Adrenal gland (tissue), 12 donors: ENCODE results near the gene CCDC57. TPM values are rescaled to one million over a fixed set of nuclear protein-coding genes. Genes with fewer than 3 reads are reported as not detected.

ENCODE experiments used
- DNase-seq, 7 donors: peaks; one replicate each; pipeline ENCODE4 v3.0.0-alpha.2; 2019 to 2020
- H3K27ac ChIP-seq, 5 donors: fragments of 200-600 bp; sonication (generic) in 4 of 5; 1 replicate in 3 of 5; 2 replicates in 2 of 5; pipeline versions ENCODE4 v1.5.1 to v1.8.0; 2016 to 2020; ENCODE audit warnings: mild to moderate bottlenecking in 1 of 5
- H3K27me3 ChIP-seq: fragments of 200-600 bp; 2 replicates; pipeline ENCODE4 v1.8.0; 2021
- H3K36me3 ChIP-seq, 2 donors: fragments of 200-600 bp; replicated peaks in 1 of 2; 1 replicate in 1 of 2; 2 replicates in 1 of 2; pipeline versions ENCODE4 v1.5.1 to v1.8.0; 2018 to 2022
- H3K4me1 ChIP-seq, 2 donors: fragments of 200-600 bp; replicated peaks in 1 of 2; 1 replicate in 1 of 2; 2 replicates in 1 of 2; pipeline versions ENCODE4 v1.5.1 to v1.8.0; 2018 to 2021
- H3K4me3 ChIP-seq, 4 donors: fragments of 200-600 bp; sonication (generic) in 3 of 4; one replicate each; pipeline ENCODE4 v1.5.1; 2016 to 2018
- H3K9me3 ChIP-seq, 3 donors: fragments of 200-600 bp; sonication (generic) in 1 of 3; replicated peaks in 1 of 3; 1 replicate in 2 of 3; 2 replicates in 1 of 3; pipeline versions ENCODE4 v1.5.1 to v1.8.0; 2016 to 2021
- POLR2A ChIP-seq, 2 donors: fragments of 450-650 bp; IDR thresholded peaks; one replicate each; pipeline ENCODE4 v1.6.1; 2017; ENCODE audit warnings: antibody characterized with exemption in 2 of 2, mild to moderate bottlenecking in 2 of 2, moderate library complexity in 1 of 2
- WGBS, 4 donors: extraction: QIAGEN DNeasy Blood & Tissue Kit in 2 of 4; methylation state at CpG; one replicate each; pipeline versions ENCODE4 v1.1.5 to v1.1.7; 2013 to 2017; 5-methylcytosine and 5-hydroxymethylcytosine counted together
- intact Hi-C, 2 donors: fragments of 100-400 bp; cut with DNase I; formaldehyde crosslinking; loops; one replicate each; pipeline versions ENCODE4 v1.14.1 to v1.15.0; 2022 to 2023
- polyA plus RNA-seq, 3 donors: library from polyadenylated mRNA; stranded (reverse); fragments of 200-250 nt in 2 of 3; fragments of 350-450 nt in 1 of 3; fragmentation: Illumina TruSeq in 1 of 3; extraction: RNeasy Lipid Tissue Mini Kit (QIAGEN cat#74804) in 1 of 3; gene quantifications; one replicate each; pipeline ENCODE4 v1.2.3, GENCODE V29; 2013 to 2014
- total RNA-seq, 9 donors: library from RNA; depleted of rRNA in 4 of 9; stranded (reverse); fragments of >200 nt in 4 of 9; fragments of 120-200 nt in 1 of 9; fragmentation: NEBNext Ultra II Directional in 1 of 9; extraction: Animal tissue kit (Norgen Biotek cat#: 25700) in 1 of 9; gene quantifications; one replicate each; pipeline versions ENCODE4 v1.1.0 to v1.2.4, GENCODE V29; 2013 to 2023
- TF ChIP-seq, protein P1 (sequence below), 6 experiments: fragments of 450-650 bp in 4 of 6; fragments of 200-600 bp in 2 of 6; sonication (generic) in 1 of 6; IDR thresholded peaks; 1 replicate in 5 of 6; 2 replicates in 1 of 6; pipeline versions ENCODE4 v1.5.1 to v1.8.0; 2016 to 2021; ENCODE audit warnings: antibody characterized with exemption in 6 of 6, mild to moderate bottlenecking in 2 of 6, moderate library complexity in 1 of 6
- donor health status: healthy with polysubstance abuse.
- donor health status: Bipolar disorder and iron deficiency.
- donor health status: DM: yes; HTN: yes; CAD: no.
- donor health status: DM: no; HTN: no; CAD: no.
- donor health status: DM: no; HTN: no; CAD: no.
- donor health status: DM: yes; HTN: yes; CAD: no.

Gene CCDC57
- total and polyA plus RNA-seq, 12 donors: 7.1 to 275 (median 28.8) TPM

DNA sequence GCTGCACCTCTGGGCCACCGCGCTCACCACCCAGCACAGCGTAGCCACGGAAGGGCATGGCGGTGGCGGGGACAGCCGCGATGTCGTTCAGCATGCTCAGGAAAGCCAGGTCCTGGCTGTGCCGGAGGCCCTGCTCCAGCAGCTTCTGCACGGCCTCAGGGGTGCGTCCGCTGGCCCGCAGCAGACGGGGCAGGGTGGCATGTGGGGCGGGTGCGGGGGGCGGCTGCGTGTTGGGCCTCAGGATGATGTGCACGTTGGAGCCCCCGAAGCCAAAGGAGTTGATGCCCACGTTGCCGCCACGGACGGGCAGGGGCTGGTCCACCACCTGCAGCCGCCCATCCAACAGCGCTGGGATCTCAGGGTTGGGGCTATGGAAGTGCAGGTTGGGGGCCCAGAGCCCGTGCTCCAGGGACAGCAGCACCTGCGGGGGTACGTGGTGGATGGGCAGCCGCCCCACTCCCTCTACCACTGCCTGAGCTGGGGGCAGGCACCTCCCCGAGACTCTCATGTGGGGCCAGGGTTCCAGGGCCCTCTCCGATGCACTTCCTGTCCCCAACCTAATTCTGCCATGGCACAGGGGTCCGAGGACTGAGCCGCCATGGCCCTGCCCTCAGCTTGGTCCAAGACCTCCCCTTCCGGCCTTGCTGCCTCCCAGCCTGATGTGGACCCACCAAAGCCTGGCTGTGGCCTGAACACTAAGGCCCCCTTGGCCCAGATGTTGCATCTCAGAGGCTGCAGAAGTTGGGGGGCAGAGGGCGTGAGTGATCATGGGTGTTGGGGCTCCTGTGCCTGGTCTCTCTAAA is 121.2 kb downstream of the CCDC57 start:
- no peaks in the 10 kb centered on the region for H3K27me3 ChIP-seq
- no peak for TF ChIP-seq POLR2A (IDR thresholded peaks at IDR 0.05)
- TF ChIP-seq, protein P1, sequence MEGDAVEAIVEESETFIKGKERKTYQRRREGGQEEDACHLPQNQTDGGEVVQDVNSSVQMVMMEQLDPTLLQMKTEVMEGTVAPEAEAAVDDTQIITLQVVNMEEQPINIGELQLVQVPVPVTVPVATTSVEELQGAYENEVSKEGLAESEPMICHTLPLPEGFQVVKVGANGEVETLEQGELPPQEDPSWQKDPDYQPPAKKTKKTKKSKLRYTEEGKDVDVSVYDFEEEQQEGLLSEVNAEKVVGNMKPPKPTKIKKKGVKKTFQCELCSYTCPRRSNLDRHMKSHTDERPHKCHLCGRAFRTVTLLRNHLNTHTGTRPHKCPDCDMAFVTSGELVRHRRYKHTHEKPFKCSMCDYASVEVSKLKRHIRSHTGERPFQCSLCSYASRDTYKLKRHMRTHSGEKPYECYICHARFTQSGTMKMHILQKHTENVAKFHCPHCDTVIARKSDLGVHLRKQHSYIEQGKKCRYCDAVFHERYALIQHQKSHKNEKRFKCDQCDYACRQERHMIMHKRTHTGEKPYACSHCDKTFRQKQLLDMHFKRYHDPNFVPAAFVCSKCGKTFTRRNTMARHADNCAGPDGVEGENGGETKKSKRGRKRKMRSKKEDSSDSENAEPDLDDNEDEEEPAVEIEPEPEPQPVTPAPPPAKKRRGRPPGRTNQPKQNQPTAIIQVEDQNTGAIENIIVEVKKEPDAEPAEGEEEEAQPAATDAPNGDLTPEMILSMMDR (IDR thresholded peaks at IDR 0.05): no peak
- H3K27ac ChIP-seq: no peak overlapping the region
- WGBS, 4 donors: 93 to 98% (median 95%) methylated on average over 5 to 37 of the region's 37 CpGs
- DNase-seq: no peak
- peaks cover 0 to 93% of the 10 kb centered on the region in 2 donors for H3K36me3 ChIP-seq
- no peaks in the 10 kb centered on the region for H3K9me3 ChIP-seq
- intact Hi-C loops: no loop called here
- H3K4me1 ChIP-seq: peaks cover 2 to 4% of the 10 kb centered on the region in 2 donors
- no peak overlapping the region for H3K4me3 ChIP-seq

DNA sequence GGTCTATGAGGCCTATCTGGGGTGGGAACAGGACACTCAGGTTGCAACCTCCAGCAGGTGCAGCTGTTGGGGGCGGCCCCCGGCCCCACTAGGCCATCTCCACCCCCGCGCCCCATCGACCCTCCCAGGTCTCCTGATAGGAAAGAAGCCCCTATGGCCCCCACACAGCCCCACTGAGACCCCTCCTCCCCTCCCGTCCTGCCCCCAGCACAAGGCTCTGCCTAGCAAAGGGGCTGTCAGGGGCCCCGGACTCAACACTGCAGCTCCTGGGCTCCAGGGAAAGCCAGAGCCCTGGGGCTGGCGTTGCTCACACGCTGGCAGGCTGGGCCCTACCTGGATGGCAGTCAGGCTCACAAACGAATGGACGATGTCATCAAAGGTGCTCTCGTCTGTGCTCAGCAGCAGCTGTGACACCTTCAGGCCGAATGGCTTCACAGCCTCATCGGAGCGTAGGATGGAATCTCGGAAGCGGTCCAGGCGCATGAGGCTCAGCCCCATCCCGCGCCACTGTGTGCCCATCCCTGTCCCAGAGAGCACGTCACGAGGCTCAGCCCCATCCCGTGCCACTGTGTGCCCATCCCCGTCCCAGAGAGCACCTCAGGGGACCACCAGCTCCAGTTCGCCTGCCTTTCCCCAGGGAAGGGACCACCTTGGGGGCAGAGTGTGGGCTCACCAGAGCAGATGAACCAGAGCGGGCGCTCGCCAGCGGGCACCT is 121.9 kb downstream of the CCDC57 start:
- WGBS, 4 donors: 93 to 94% (median 93%) methylated on average over 18 to 29 of the region's 29 CpGs
- H3K4me3 ChIP-seq: no peak overlapping the region
- H3K9me3 ChIP-seq: no peaks in the 10 kb centered on the region
- peaks cover 0 to 97% of the 10 kb centered on the region in 2 donors for H3K36me3 ChIP-seq
- H3K27ac ChIP-seq: no peak overlapping the region
- no peak for DNase-seq
- TF ChIP-seq, protein P1 (IDR thresholded peaks at IDR 0.05): no peak
- TF ChIP-seq POLR2A (IDR thresholded peaks at IDR 0.05): no peak
- H3K4me1 ChIP-seq: no peaks in the 10 kb centered on the region
- intact Hi-C loops: no loop called here
- H3K27me3 ChIP-seq: no peaks in the 10 kb centered on the region

DNA sequence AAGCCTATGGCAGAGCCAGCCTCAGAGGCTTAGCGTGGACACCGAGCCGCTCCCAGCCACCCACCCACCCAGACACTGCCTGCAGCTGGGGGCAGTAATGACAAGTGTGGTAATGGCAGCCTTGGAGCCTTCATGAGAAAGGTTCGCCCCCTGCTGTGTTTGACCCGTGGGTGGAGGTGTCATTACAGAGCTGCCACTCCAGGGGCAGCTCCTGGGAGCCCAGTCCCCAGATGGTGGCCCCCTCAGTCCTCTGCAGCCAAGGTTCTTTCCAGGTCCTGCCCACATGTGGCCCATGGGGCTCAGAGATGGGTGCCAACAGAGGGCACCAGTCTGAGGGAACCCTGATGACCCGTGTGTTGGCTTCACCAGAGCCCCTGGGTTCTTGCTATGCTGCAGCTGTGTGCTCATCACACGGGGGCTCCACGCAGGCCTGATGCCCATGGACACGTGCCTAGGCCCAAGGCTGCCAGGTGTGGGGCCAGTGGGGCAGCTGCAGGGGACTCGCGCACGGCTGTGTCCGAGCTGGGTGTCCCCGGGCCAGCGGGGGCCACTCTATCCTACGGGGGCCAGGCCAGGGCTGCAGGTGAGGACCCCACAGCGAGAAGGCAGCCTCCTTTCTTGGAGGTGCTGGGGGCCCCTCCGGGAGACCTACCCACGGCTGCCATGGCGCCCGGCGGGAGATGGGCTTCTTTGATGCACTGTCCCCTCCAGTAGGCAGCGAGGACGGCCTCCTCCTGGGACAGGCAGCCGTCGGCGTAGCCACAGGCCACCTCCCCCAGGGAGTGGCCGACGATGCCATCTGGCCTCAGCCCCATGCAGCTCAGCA is 122.7 kb downstream of the CCDC57 start:
- 88 to 92% (median 91%) methylated on average over 6 to 29 of the region's 29 CpGs; no CpG with 5 or more reads in 1 of the 4 donors for WGBS, 4 donors
- Histone ChIP-seq H3K9me3 (no peaks in the 10 kb centered on the region), H3K4me1 (no peaks in the 10 kb centered on the region), H3K36me3 (peaks cover 0 to 99% of the 10 kb centered on the region in 2 donors), H3K27me3 (no peaks in the 10 kb centered on the region), H3K27ac (no peak overlapping the region), H3K4me3 (no peak overlapping the region)
- no peak for DNase-seq
- TF ChIP-seq POLR2A (IDR thresholded peaks at IDR 0.05): no peak
- TF ChIP-seq, protein P1 (IDR thresholded peaks at IDR 0.05): no peak
- intact Hi-C loops: no loop called here
